ENCODE measurements around the gene ZNF236.

DNA sequence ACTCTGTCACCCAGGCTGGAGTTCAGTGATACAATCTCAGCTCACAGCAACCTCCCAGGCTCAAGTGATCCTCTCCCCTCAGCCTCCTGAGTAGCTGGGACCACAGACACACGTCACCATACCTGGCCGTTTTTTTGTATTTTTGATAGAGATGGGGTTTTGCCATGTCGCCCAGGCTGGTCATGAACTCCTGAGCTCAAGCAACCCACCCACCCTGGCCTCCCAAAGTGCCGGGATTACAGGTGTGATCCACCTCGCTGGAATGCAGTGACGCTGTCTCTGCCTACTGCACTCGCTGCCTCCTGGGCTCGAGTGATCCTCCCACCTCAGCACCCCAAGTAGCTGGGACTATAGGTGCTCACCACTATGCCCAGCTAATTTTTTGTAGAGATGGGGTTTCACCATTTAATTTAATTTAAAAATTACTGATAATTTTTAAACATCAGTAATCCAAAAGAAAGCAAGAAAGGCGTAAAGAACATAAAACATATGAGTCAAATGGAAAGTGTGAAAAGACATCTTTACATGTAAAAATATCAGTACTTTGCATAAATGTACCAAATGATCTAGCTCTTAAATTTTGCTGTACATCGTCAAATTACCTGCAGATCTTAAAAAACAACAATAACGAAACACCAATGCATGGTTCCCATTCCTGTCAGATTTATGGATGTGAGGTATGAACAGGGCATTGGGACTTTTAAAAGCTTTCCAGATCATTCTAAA lies 2.8 kb upstream of the ZNF236 start:
- TF ChIP-seq, protein P1, sequence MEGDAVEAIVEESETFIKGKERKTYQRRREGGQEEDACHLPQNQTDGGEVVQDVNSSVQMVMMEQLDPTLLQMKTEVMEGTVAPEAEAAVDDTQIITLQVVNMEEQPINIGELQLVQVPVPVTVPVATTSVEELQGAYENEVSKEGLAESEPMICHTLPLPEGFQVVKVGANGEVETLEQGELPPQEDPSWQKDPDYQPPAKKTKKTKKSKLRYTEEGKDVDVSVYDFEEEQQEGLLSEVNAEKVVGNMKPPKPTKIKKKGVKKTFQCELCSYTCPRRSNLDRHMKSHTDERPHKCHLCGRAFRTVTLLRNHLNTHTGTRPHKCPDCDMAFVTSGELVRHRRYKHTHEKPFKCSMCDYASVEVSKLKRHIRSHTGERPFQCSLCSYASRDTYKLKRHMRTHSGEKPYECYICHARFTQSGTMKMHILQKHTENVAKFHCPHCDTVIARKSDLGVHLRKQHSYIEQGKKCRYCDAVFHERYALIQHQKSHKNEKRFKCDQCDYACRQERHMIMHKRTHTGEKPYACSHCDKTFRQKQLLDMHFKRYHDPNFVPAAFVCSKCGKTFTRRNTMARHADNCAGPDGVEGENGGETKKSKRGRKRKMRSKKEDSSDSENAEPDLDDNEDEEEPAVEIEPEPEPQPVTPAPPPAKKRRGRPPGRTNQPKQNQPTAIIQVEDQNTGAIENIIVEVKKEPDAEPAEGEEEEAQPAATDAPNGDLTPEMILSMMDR (IDR thresholded peaks at IDR 0.05): no peak
- TF ChIP-seq POLR2A (IDR thresholded peaks at IDR 0.05): no peak
